ENCODE data around the gene AGRN.

DNA sequence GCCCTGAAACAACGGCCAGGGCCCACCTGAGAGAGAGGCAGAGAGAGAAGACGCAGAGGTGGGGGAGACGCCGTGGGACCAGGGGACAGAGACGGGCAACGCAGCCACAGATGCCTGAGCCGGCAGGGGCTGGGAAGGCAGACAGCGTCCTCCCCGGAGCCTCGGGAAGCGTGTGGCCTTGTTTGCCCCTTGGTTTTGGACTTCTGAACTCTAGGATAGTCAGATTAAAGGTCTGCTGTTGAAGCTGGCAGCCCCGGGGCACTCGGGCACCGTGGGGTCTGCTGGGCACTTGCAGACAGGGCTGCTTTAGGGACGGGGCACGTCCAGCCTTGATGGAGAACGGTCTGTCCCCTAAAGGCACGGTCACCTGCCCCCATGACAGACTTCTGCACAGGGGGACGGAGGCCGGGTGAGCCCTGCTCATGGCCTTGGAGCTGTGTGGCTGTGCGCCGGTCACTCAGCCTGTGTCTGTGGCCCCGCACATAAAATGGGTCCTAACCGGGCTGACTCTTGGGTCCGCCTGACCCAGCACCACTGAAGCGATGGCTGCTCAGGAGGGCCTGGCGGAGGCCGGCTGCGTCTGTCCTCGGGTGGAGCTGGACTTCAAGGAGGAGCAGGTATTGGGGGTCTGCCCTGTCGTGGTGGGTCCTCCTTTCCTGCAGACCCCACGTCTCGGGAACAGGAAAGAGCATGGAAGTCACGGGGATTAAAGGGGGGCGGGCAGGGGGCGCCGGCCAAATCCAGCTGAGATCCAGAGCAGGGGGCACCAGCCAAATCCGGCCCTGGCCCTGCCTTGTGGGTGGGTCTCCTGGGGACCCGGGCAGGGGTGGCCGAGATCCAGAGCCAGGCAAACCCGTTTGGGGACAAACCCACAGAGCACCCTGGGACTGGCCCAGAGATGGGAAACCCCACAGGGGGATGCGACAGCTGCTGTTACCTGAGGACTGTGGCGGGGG lies 63.8 kb downstream of the AGRN start:
- TF ChIP-seq, protein P1, sequence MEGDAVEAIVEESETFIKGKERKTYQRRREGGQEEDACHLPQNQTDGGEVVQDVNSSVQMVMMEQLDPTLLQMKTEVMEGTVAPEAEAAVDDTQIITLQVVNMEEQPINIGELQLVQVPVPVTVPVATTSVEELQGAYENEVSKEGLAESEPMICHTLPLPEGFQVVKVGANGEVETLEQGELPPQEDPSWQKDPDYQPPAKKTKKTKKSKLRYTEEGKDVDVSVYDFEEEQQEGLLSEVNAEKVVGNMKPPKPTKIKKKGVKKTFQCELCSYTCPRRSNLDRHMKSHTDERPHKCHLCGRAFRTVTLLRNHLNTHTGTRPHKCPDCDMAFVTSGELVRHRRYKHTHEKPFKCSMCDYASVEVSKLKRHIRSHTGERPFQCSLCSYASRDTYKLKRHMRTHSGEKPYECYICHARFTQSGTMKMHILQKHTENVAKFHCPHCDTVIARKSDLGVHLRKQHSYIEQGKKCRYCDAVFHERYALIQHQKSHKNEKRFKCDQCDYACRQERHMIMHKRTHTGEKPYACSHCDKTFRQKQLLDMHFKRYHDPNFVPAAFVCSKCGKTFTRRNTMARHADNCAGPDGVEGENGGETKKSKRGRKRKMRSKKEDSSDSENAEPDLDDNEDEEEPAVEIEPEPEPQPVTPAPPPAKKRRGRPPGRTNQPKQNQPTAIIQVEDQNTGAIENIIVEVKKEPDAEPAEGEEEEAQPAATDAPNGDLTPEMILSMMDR (IDR thresholded peaks at IDR 0.05): no peak
- TF ChIP-seq POLR2A (IDR thresholded peaks at IDR 0.05) (no peak), POLR2AphosphoS5 (IDR thresholded peaks at IDR 0.05) (no peak)
